Measurements from ENCODE around the gene SLC22A3.

Gene SLC22A3

GRCh38 chr6:160356074-160356744 lies 8.0 kb downstream of the SLC22A3 start:
- no peak for TF ChIP-seq CTCF (IDR thresholded peaks at IDR 0.05; ENCODE audit: extremely low read depth, insufficient read depth, missing control alignments)
- in situ Hi-C loops (cut with MboI; ENCODE audit: low pct_unique_long_range_greater_than_20kb, low sequenced_read_pairs, unreplicated experiment), result no loop called here
- no peak for DNase-seq (ENCODE audit: low spot score)

GRCh38 chr6:160357088-160357487 lies 8.9 kb downstream of the SLC22A3 start:
- no peak for DNase-seq (ENCODE audit: low spot score)
- TF ChIP-seq CTCF (IDR thresholded peaks at IDR 0.05; ENCODE audit: extremely low read depth, insufficient read depth, missing control alignments), result no peak
- in situ Hi-C loops (cut with MboI; ENCODE audit: low pct_unique_long_range_greater_than_20kb, low sequenced_read_pairs, unreplicated experiment), result no loop called here

DNA sequence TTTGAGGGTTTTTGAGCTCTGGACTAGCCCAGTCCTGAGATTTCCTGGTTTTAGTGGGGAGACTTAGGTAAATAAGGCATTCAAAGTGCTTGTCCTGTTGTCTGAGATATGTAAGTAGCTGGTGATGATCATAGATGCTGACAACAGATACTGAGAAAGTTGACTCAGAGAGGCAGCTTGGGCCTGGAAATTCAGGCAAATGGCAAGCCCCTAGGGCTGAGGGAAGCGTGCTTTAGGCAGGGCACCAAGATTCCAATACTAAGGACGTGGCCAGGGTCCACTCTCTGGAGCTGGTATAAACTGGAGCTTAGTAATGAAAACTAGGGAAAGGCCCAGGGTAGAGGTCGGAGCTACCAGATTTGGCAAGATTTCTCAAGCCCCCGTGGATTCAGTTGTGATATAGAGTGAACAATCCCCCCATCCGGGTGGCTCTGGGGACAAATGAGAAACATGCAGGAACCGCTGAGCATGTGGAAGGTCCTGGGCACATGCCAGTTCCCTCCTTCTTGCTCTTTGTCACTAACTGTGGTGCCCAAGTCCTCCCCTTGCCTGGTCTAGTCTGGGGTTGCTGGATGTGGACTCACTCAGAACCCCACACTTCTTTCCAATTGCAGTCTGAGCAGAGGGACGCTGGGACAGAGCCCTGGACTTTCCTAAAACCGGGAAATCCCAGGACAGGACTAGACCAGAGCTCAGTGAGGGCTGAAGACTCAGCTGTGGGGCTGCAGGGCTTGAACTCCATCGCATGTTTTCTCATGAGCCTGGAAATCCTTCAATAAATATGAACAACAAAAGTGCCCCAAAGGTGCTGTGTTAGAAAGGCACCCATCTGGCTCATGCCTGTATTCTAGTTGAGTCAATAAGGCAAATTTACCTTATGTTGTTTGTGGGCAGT lies 10.3 kb downstream of the SLC22A3 start:
- in situ Hi-C loops (cut with MboI; ENCODE audit: low pct_unique_long_range_greater_than_20kb, low sequenced_read_pairs, unreplicated experiment), result no loop called here
- no peak for DNase-seq (ENCODE audit: low spot score)
- no peak for TF ChIP-seq CTCF (IDR thresholded peaks at IDR 0.05; ENCODE audit: extremely low read depth, insufficient read depth, missing control alignments)

GRCh38 chr6:160360955-160361354 lies 12.8 kb downstream of the SLC22A3 start:
- in situ Hi-C loops (cut with MboI; ENCODE audit: low pct_unique_long_range_greater_than_20kb, low sequenced_read_pairs, unreplicated experiment), result no loop called here
- TF ChIP-seq CTCF (IDR thresholded peaks at IDR 0.05; ENCODE audit: extremely low read depth, insufficient read depth, missing control alignments), result no peak
- no peak for DNase-seq (ENCODE audit: low spot score)

DNA sequence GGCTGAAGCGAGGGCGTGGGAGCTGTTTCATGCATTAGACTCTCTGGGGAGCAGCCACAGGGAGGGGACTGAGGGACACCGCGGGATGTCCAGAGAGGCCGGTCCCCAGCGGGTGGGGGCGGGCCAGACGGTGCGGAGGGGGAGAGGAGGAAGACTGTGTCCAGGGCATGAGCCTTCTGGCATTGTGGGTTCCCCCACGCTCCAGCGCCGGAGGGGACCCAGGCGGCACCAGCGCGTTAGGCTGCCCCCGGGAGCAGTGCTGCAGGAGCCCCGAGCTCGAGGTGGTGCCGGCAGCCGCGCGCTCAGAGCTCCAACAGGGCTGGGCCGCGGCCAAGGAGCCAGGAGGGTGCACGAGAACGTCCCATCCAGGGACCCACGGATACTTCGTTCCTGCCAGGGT lies 14.4 kb downstream of the SLC22A3 start:
- TF ChIP-seq CTCF (IDR thresholded peaks at IDR 0.05; ENCODE audit: extremely low read depth, insufficient read depth, missing control alignments), result no peak
- in situ Hi-C loops (cut with MboI; ENCODE audit: low pct_unique_long_range_greater_than_20kb, low sequenced_read_pairs, unreplicated experiment), result no loop called here
- DNase-seq (ENCODE audit: low spot score), result no peak

GRCh38 chr6:160363016-160363996 lies 15.1 kb downstream of the SLC22A3 start:
- TF ChIP-seq CTCF (IDR thresholded peaks at IDR 0.05; ENCODE audit: extremely low read depth, insufficient read depth, missing control alignments), result no peak
- in situ Hi-C loops (cut with MboI; ENCODE audit: low pct_unique_long_range_greater_than_20kb, low sequenced_read_pairs, unreplicated experiment), result no loop called here
- no peak for DNase-seq (ENCODE audit: low spot score)

All from GM13977 (cell line).